Measurements from ENCODE around the gene GARIN5A. TPM values are rescaled to one million over a fixed set of nuclear protein-coding genes. Genes with fewer than 3 reads are reported as not detected.

Gene GARIN5A
- total and polyA plus RNA-seq, 9 of the 15 experiments (the other 6 are each of a cell fraction or from before 2014, with no cell fraction given) = 0.10 to 0.82 (median 0.23) TPM; not detected in 2

DNA sequence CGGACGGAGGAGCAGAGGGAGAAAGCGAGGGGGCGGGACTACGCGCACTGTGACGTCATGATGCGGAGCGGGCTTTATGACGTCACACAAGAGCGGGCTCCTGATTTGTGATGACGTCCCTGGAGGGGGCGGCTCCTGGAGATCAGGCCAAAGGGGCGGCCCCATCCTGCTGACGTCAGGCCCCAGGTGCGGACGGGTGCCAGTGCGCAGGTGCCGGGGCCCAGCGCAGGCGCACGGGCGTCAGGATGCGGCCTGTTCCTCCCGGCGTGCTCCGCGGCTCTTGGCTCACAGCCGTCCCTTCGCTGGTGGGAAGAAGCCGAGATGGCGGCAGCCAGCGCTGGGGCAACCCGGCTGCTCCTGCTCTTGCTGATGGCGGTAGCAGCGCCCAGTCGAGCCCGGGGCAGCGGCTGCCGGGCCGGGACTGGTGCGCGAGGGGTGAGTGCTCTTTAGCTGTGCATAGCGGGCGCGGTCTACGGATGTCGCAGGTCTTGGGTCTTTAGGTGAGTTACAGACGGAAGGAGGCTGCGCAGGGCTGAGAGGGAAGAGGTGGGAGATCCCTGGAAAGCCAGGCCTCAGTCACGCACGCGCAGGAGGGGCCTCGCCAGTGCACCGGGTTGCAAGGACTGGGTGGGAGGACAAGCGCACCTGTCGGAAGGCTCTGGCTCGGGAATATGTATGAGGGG is at the start of gene GARIN5A, which contains the start of gene EMC10 (continued):
- TF ChIP-seq, protein P1, sequence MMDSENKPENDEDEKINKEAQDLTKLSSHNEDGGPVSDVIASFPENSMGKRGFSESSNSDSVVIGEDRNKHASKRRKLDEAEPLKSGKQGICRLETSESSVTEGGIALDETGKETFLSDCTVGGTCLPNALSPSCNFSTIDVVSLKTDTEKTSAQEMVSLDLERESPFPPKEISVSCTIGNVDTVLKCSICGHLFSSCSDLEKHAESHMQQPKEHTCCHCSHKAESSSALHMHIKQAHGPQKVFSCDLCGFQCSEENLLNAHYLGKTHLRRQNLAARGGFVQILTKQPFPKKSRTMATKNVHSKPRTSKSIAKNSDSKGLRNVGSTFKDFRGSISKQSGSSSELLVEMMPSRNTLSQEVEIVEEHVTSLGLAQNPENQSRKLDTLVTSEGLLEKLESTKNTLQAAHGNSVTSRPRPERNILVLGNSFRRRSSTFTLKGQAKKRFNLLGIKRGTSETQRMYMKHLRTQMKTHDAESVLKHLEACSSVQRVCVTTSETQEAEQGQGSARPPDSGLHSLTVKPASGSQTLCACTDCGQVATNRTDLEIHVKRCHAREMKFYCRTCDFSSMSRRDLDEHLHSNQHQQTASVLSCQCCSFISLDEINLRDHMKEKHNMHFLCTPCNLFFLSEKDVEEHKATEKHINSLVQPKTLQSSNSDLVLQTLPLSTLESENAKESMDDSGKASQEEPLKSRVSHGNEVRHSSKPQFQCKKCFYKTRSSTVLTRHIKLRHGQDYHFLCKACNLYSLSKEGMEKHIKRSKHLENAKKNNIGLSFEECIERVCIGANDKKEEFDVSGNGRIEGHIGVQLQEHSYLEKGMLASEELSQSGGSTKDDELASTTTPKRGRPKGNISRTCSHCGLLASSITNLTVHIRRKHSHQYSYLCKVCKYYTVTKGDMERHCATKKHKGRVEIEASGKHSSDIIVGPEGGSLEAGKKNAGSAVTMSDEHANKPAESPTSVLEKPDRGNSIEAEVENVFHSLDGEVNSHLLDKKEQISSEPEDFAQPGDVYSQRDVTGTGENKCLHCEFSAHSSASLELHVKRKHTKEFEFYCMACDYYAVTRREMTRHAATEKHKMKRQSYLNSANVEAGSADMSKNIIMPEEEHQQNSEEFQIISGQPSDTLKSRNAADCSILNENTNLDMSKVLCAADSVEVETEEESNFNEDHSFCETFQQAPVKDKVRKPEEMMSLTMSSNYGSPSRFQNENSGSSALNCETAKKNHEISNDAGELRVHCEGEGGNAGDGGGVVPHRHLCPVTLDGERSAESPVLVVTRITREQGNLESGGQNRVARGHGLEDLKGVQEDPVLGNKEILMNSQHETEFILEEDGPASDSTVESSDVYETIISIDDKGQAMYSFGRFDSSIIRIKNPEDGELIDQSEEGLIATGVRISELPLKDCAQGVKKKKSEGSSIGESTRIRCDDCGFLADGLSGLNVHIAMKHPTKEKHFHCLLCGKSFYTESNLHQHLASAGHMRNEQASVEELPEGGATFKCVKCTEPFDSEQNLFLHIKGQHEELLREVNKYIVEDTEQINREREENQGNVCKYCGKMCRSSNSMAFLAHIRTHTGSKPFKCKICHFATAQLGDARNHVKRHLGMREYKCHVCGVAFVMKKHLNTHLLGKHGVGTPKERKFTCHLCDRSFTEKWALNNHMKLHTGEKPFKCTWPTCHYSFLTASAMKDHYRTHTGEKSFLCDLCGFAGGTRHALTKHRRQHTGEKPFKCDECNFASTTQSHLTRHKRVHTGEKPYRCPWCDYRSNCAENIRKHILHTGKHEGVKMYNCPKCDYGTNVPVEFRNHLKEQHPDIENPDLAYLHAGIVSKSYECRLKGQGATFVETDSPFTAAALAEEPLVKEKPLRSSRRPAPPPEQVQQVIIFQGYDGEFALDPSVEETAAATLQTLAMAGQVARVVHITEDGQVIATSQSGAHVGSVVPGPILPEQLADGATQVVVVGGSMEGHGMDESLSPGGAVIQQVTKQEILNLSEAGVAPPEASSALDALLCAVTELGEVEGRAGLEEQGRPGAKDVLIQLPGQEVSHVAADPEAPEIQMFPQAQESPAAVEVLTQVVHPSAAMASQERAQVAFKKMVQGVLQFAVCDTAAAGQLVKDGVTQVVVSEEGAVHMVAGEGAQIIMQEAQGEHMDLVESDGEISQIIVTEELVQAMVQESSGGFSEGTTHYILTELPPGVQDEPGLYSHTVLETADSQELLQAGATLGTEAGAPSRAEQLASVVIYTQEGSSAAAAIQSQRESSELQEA (IDR thresholded peaks at IDR 0.05; ENCODE audit: low read depth) = no peak
- TF ChIP-seq, protein P2, sequence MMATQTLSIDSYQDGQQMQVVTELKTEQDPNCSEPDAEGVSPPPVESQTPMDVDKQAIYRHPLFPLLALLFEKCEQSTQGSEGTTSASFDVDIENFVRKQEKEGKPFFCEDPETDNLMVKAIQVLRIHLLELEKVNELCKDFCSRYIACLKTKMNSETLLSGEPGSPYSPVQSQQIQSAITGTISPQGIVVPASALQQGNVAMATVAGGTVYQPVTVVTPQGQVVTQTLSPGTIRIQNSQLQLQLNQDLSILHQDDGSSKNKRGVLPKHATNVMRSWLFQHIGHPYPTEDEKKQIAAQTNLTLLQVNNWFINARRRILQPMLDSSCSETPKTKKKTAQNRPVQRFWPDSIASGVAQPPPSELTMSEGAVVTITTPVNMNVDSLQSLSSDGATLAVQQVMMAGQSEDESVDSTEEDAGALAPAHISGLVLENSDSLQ (IDR thresholded peaks at IDR 0.05) = peak; percentile 39; the same call in 1 of the 2 replicates
- TF ChIP-seq, protein P3, sequence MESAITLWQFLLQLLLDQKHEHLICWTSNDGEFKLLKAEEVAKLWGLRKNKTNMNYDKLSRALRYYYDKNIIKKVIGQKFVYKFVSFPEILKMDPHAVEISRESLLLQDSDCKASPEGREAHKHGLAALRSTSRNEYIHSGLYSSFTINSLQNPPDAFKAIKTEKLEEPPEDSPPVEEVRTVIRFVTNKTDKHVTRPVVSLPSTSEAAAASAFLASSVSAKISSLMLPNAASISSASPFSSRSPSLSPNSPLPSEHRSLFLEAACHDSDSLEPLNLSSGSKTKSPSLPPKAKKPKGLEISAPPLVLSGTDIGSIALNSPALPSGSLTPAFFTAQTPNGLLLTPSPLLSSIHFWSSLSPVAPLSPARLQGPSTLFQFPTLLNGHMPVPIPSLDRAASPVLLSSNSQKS (CRISPR knock-in tag; IDR thresholded peaks at IDR 0.05) = no peak
- TF ChIP-seq, protein P4, sequence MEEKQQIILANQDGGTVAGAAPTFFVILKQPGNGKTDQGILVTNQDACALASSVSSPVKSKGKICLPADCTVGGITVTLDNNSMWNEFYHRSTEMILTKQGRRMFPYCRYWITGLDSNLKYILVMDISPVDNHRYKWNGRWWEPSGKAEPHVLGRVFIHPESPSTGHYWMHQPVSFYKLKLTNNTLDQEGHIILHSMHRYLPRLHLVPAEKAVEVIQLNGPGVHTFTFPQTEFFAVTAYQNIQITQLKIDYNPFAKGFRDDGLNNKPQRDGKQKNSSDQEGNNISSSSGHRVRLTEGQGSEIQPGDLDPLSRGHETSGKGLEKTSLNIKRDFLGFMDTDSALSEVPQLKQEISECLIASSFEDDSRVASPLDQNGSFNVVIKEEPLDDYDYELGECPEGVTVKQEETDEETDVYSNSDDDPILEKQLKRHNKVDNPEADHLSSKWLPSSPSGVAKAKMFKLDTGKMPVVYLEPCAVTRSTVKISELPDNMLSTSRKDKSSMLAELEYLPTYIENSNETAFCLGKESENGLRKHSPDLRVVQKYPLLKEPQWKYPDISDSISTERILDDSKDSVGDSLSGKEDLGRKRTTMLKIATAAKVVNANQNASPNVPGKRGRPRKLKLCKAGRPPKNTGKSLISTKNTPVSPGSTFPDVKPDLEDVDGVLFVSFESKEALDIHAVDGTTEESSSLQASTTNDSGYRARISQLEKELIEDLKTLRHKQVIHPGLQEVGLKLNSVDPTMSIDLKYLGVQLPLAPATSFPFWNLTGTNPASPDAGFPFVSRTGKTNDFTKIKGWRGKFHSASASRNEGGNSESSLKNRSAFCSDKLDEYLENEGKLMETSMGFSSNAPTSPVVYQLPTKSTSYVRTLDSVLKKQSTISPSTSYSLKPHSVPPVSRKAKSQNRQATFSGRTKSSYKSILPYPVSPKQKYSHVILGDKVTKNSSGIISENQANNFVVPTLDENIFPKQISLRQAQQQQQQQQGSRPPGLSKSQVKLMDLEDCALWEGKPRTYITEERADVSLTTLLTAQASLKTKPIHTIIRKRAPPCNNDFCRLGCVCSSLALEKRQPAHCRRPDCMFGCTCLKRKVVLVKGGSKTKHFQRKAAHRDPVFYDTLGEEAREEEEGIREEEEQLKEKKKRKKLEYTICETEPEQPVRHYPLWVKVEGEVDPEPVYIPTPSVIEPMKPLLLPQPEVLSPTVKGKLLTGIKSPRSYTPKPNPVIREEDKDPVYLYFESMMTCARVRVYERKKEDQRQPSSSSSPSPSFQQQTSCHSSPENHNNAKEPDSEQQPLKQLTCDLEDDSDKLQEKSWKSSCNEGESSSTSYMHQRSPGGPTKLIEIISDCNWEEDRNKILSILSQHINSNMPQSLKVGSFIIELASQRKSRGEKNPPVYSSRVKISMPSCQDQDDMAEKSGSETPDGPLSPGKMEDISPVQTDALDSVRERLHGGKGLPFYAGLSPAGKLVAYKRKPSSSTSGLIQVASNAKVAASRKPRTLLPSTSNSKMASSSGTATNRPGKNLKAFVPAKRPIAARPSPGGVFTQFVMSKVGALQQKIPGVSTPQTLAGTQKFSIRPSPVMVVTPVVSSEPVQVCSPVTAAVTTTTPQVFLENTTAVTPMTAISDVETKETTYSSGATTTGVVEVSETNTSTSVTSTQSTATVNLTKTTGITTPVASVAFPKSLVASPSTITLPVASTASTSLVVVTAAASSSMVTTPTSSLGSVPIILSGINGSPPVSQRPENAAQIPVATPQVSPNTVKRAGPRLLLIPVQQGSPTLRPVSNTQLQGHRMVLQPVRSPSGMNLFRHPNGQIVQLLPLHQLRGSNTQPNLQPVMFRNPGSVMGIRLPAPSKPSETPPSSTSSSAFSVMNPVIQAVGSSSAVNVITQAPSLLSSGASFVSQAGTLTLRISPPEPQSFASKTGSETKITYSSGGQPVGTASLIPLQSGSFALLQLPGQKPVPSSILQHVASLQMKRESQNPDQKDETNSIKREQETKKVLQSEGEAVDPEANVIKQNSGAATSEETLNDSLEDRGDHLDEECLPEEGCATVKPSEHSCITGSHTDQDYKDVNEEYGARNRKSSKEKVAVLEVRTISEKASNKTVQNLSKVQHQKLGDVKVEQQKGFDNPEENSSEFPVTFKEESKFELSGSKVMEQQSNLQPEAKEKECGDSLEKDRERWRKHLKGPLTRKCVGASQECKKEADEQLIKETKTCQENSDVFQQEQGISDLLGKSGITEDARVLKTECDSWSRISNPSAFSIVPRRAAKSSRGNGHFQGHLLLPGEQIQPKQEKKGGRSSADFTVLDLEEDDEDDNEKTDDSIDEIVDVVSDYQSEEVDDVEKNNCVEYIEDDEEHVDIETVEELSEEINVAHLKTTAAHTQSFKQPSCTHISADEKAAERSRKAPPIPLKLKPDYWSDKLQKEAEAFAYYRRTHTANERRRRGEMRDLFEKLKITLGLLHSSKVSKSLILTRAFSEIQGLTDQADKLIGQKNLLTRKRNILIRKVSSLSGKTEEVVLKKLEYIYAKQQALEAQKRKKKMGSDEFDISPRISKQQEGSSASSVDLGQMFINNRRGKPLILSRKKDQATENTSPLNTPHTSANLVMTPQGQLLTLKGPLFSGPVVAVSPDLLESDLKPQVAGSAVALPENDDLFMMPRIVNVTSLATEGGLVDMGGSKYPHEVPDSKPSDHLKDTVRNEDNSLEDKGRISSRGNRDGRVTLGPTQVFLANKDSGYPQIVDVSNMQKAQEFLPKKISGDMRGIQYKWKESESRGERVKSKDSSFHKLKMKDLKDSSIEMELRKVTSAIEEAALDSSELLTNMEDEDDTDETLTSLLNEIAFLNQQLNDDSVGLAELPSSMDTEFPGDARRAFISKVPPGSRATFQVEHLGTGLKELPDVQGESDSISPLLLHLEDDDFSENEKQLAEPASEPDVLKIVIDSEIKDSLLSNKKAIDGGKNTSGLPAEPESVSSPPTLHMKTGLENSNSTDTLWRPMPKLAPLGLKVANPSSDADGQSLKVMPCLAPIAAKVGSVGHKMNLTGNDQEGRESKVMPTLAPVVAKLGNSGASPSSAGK (IDR thresholded peaks at IDR 0.05) = peak; percentile 64
